ENCODE data around the gene THEMIS2. TPM values are rescaled to one million over a fixed set of nuclear protein-coding genes. Genes with fewer than 3 reads are reported as not detected.

The THEMIS2 gene
- total and polyA plus RNA-seq, 9 of the 15 experiments (the other 6 are each of a cell fraction or from before 2014, with no cell fraction given) = 2.3 to 12.7 (median 8.0) TPM

DNA sequence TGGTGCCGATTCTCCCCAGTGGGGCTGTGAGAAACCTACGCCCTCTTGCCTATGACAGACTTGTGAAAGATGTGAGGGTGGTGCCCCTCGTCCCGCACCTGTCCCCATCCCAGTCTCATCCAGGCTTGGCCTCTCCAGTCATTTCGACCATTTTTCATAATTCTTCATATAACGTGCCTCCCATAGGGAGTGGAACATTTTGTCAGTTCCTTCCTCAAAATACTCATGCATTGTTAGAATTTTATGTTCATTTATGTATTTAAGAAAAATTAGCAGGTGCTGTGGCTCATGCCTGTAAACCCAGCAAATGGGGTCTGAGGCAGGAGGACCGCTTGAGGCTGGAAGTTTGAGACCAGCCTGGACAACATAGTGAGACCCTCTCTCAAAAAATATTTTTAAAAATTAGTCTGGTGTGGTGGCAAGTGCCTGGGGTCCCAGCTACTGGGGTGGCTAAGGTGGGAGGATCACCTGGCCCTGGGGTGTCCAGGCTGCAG lies 42.8 kb downstream of the THEMIS2 start (continued):
- no peak for TF ChIP-seq TBP (optimal IDR thresholded peaks at IDR 0.05; ENCODE audit: low read depth, low read length)
- TF ChIP-seq TFAM (CRISPR knock-in tag; conservative IDR thresholded peaks at IDR 0.05) = no peak
- TF ChIP-seq, protein P1, sequence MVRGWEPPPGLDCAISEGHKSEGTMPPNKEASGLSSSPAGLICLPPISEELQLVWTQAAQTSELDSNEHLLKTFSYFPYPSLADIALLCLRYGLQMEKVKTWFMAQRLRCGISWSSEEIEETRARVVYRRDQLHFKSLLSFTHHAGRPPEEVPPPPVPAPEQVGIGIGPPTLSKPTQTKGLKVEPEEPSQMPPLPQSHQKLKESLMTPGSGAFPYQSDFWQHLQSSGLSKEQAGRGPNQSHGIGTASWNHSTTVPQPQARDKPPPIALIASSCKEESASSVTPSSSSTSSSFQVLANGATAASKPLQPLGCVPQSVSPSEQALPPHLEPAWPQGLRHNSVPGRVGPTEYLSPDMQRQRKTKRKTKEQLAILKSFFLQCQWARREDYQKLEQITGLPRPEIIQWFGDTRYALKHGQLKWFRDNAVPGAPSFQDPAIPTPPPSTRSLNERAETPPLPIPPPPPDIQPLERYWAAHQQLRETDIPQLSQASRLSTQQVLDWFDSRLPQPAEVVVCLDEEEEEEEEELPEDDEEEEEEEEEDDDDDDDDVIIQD (CRISPR knock-in tag; IDR thresholded peaks at IDR 0.05) = no peak
- TF ChIP-seq ZNF41 (CRISPR knock-in tag; conservative IDR thresholded peaks at IDR 0.05) = no peak
- TF ChIP-seq HNRNPLL (IDR thresholded peaks at IDR 0.05; ENCODE audit: low read depth, low read length, poor library complexity, severe bottlenecking) = no peak
- no peak for TF ChIP-seq SMC3 (conservative IDR thresholded peaks at IDR 0.05; ENCODE audit: insufficient read depth, low read depth, low read length)
- TF ChIP-seq, protein P2, sequence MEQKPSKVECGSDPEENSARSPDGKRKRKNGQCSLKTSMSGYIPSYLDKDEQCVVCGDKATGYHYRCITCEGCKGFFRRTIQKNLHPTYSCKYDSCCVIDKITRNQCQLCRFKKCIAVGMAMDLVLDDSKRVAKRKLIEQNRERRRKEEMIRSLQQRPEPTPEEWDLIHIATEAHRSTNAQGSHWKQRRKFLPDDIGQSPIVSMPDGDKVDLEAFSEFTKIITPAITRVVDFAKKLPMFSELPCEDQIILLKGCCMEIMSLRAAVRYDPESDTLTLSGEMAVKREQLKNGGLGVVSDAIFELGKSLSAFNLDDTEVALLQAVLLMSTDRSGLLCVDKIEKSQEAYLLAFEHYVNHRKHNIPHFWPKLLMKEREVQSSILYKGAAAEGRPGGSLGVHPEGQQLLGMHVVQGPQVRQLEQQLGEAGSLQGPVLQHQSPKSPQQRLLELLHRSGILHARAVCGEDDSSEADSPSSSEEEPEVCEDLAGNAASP (IDR thresholded peaks at IDR 0.05) = no peak
- no peak for TF ChIP-seq MEF2D (tag; conservative IDR thresholded peaks at IDR 0.05; ENCODE audit: low read depth)
- TF ChIP-seq, protein P3, sequence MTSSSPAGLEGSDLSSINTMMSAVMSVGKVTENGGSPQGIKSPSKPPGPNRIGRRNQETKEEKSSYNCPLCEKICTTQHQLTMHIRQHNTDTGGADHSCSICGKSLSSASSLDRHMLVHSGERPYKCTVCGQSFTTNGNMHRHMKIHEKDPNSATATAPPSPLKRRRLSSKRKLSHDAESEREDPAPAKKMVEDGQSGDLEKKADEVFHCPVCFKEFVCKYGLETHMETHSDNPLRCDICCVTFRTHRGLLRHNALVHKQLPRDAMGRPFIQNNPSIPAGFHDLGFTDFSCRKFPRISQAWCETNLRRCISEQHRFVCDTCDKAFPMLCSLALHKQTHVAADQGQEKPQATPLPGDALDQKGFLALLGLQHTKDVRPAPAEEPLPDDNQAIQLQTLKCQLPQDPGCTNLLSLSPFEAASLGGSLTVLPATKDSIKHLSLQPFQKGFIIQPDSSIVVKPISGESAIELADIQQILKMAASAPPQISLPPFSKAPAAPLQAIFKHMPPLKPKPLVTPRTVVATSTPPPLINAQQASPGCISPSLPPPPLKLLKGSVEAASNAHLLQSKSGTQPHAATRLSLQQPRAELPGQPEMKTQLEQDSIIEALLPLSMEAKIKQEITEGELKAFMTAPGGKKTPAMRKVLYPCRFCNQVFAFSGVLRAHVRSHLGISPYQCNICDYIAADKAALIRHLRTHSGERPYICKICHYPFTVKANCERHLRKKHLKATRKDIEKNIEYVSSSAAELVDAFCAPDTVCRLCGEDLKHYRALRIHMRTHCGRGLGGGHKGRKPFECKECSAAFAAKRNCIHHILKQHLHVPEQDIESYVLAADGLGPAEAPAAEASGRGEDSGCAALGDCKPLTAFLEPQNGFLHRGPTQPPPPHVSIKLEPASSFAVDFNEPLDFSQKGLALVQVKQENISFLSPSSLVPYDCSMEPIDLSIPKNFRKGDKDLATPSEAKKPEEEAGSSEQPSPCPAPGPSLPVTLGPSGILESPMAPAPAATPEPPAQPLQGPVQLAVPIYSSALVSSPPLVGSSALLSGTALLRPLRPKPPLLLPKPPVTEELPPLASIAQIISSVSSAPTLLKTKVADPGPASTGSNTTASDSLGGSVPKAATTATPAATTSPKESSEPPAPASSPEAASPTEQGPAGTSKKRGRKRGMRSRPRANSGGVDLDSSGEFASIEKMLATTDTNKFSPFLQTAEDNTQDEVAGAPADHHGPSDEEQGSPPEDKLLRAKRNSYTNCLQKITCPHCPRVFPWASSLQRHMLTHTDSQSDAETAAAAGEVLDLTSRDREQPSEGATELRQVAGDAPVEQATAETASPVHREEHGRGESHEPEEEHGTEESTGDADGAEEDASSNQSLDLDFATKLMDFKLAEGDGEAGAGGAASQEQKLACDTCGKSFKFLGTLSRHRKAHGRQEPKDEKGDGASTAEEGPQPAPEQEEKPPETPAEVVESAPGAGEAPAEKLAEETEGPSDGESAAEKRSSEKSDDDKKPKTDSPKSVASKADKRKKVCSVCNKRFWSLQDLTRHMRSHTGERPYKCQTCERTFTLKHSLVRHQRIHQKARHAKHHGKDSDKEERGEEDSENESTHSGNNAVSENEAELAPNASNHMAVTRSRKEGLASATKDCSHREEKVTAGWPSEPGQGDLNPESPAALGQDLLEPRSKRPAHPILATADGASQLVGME (CRISPR knock-in tag; IDR thresholded peaks at IDR 0.05) = 0 out of 2 replicates have a peak, but pooled peaks have one; percentile 0
- TF ChIP-seq, protein P4, sequence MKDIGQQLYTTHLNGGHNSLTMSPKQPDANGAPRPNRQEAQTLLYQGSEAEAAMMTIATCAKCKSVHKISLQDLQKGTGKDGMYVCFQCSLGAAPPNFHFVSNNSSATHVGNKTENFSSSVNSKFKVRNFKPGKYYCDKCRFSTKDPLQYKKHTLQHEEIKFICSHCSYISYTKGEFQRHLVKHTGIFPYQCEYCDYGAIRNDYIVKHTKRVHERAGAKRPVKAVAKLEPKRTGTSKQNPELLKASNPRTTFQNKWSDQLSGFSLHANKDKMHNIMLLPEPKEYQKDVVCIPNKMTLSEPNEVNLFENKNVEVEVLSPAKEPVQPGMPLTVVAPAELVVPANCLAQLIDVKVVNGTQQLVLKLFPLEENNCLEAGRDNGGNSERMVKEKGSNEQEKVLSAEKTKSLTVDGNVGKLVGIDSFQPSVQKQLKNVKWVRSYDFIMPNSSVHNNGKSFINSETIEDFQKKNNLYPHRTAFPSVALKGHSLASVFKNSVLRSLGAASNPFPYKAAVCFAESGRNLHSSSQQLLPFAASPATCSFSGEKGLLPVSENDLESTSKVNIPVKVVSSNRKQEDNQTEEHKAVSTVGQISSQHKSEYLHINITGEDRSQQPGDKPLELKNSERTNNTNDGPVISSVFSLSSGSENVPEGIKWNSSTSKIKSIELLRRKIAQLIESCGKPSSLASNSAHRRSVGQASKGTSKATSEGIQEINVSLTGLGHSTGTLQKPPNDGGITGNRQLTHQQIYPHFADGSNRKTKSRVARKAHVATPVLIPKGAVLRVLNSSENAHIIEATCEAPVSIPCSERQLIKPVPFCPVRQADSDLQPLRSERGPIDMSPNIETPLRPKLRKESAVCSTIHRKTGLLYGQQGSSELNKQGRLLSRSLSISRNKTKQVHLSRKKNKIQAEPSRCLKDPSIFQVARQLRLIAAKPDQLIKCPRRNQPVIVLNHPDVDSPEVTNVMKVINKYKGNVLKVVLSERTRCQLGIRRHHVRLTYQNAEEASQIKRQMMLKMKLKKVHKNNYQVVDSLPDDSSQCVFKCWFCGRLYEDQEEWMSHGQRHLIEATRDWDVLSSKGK (CRISPR knock-in tag; IDR thresholded peaks at IDR 0.05) = no peak
- 0 out of 2 replicates have a peak, but pooled peaks have one; percentile 21 for TF ChIP-seq TOE1 (IDR thresholded peaks at IDR 0.05; ENCODE audit: borderline replicate concordance)
- TF ChIP-seq TOE1 (CRISPR knock-in tag; IDR thresholded peaks at IDR 0.05; ENCODE audit: borderline replicate concordance, low read depth) = no peak
- TF ChIP-seq MAZ (CRISPR knock-in tag; conservative IDR thresholded peaks at IDR 0.05 in 1 of 2, IDR thresholded peaks at IDR 0.05 in 1 of 2) = no peak; a peak in 1 of 4 replicates
- no peak for TF ChIP-seq KAT2B (IDR thresholded peaks at IDR 0.05; ENCODE audit: low read depth, low read length)
- TF ChIP-seq CEBPB (tag; IDR thresholded peaks at IDR 0.05) = no peak
- no peak for TF ChIP-seq ZSCAN29 (IDR thresholded peaks at IDR 0.05)
